ENCODE measurements around the gene DENND4B.
A peak's percentile ranks its signal among the peaks of the same experiment; 100 is the strongest.

DENND4B gene

DNA sequence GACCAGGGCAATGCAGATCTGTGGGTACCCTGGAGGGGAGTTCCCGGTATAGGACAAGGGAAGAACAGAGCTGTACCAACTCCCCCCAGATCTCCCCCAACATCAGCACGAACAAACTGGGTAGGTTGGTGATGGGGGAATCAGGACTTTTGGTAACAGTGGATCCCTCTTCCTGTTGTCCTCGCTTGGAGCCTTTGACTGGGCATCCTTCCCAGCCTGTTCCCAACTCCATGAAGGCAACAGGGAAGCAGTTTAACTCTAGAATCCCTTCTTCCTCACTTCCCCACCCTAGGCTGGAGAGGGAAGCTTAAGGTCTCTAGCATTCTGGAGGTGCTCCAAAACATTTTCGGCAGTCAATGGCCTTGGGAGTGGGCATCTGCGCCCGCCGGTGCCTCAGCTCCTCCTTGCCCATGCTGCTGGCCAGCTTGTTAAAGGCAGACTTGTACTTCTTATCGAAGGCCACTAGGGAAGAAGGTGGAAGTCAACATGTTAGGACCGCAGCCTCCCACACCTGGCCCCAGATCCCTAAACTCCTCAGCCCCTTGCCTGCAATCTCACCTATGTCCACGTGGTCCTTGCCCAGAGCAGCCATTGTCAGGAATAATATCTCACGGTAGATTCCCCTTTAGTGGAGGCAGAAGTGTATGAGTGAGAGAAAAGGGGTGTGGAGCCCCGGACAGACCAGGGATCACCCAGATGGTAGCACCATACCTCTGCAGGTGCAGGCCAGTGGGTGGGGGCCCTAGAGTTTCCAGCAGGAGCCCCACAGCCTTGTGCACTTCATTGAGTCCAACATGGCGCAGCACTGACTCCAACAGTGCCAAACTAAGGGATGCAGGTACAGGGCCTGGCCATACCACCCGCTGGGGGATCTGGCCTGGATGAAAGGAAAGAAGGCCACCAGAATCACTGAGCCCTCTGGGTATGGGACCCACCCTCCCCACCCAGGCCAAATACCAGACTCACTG lies 16.3 kb downstream of the DENND4B start:
- Mint-ChIP-seq H3K27ac (no peak overlapping the region), H3K4me3 (no peak overlapping the region), H3K27me3 (no peaks in the 10 kb centered on the region), H3K36me3 (ENCODE audit: low read depth) (peaks cover 60% of the 10 kb centered on the region), H3K9me3 (no peaks in the 10 kb centered on the region), H3K4me1 (ENCODE audit: low read depth) (peaks cover 11% of the 10 kb centered on the region)
- no peak for DNase-seq

- no peak for DNase-seq
- Mint-ChIP-seq H3K4me3 (no peak overlapping the region), H3K4me1 (ENCODE audit: low read depth) (peaks cover 12% of the 10 kb centered on the region), H3K36me3 (ENCODE audit: low read depth) (peaks cover 51% of the 10 kb centered on the region), H3K27ac (peak overlapping the region; percentile 76), H3K27me3 (no peaks in the 10 kb centered on the region), H3K9me3 (no peaks in the 10 kb centered on the region)
Observed at GRCh38 chr1:153929426-153929825, 17.1 kb downstream of the DENND4B start.

DNA sequence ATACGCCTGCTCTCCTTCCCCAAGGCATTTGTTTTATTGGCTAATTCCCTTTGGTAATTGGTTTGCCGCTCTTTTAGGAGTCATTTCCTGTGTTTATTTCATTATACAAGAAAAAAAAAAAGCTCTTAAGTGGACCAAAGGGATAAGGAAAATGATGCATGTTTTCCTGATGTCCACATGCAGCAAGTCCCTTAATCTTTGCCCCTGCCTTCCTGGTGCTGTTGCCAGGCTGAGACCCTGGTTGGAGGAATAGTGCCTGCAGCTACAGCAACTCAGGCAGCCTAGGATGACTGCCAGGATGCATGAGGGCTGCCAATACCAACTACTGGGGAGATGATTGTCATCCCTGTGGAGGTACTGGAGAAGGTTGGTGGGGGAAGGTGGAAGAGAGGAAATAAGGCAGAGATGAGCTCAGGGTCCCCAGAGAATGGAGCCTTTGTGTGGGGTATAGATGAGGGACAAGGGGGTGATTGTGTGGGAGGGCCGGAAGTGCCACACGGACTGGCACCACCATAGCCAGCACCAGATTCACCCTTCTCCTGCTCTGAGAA lies 17.7 kb downstream of the DENND4B start:
- H3K27ac Mint-ChIP-seq, result peak overlapping the region; percentile 76
- peaks cover 46% of the 10 kb centered on the region for H3K36me3 Mint-ChIP-seq (ENCODE audit: low read depth)
- peaks cover 17% of the 10 kb centered on the region for H3K4me1 Mint-ChIP-seq (ENCODE audit: low read depth)
- H3K9me3 Mint-ChIP-seq, result no peaks in the 10 kb centered on the region
- no peaks in the 10 kb centered on the region for H3K27me3 Mint-ChIP-seq
- DNase-seq, result no peak
- no peak overlapping the region for H3K4me3 Mint-ChIP-seq

DNA sequence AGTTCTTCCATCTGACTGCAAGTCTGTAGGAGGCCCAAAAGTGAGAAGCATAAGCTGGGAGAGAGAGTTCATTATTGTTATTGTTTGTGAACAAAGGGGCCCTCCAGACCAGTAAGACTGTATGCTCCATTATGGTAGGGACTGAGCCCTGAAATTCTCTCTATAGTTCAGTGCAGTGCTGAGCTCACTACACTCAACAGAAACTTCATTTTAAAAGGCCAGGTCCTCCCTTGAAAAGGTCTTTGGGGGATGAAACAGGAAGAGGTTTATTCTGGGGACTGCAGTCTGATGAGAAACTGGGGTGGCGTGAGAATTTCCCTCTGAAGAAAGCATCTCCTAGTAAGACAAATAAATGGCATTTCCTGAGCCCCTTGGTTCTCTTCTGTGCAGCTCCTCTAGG lies 18.3 kb downstream of the DENND4B start:
- Mint-ChIP-seq H3K27ac (peak overlapping the region; percentile 76), H3K4me1 (ENCODE audit: low read depth) (peaks cover 20% of the 10 kb centered on the region), H3K36me3 (ENCODE audit: low read depth) (peaks cover 47% of the 10 kb centered on the region), H3K27me3 (no peaks in the 10 kb centered on the region), H3K4me3 (no peak overlapping the region), H3K9me3 (no peaks in the 10 kb centered on the region)
- no peak for DNase-seq

DNA sequence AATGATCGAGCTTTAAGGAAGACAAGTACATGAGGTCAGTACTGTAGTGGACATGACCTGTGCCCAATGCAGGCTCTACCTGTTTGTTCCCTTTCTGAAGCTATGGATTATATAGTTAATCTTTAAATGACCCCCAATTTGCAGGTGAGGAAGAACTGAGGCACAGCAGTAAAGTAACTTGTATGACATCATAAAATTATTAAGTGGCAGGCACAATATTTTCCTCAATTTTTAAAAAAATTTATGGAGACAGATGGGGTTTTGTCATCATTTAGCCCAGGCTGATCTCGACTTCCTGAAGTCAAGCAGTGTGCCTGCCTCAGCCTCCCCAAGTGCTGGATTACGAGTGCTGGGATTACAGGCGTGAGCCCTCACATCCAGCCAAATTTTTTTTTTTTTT lies 20.1 kb downstream of the DENND4B start:
- Mint-ChIP-seq H3K27me3 (no peaks in the 10 kb centered on the region), H3K4me3 (no peak overlapping the region), H3K36me3 (ENCODE audit: low read depth) (peaks cover 40% of the 10 kb centered on the region), H3K27ac (no peak overlapping the region), H3K9me3 (no peaks in the 10 kb centered on the region), H3K4me1 (ENCODE audit: low read depth) (peaks cover 23% of the 10 kb centered on the region)
- DNase-seq, result no peak

DNA sequence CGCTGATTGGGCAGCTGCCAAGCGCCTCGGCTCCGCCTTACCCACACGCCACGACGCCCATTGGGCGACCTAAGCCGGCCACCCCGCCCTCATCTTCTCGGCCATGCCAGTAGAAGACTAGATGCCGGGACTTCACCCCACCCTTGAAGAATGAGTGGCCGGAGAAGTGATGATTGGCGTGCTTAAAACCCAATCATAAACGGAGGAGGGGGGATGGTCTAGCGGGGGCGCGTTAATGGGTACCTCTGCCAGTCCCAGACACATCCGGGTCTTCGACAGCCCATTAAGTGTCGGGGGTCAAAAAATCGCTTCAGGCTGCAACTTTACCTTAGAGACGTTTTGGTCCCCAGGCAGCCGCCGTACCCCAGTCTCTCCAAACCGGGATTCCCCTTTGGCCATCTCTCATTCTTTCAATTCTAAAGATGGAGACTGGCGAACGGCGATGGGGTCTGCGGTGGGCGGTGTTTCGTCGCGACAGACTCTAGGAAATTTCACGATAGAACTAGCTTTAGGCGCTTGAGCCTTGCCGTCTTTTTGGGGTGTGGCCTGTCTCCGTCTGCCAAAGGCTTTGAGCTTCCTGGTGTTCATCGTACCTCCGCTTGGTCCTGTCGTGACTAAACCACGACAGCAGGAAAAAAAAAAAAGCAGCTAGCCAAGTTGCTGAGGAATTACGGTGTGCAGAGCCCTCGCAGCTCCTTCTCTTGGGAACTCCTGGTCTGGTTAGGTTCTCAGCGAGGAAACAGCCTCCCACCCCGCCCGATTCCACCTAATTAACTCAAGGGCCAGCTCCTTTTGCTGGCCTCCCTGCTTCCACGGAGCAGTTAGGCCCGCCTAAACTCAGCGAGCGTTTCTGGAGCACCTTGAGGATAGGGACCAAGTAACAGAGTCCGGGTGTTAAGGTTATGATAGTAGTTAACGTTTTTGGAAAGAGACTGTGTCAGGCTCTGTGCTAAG lies 23.3 kb downstream of the DENND4B start, which contains the start of gene GATAD2B:
Gene GATAD2B, minus strand, starts transcription at position 1 of the 954 bp plus-strand sequence. CDS start 94,625 bp downstream, outside the sequence.
- peak within 1 kb of the TSS; percentile 97 for H3K4me3 Mint-ChIP-seq
- H3K4me1 Mint-ChIP-seq (ENCODE audit: low read depth), result peaks cover 44% of the 10 kb centered on the region
- DNase-seq, result peak; percentile 96
- no peaks in the 10 kb centered on the region for H3K9me3 Mint-ChIP-seq
- H3K27ac Mint-ChIP-seq, result peak within 1 kb of the TSS; percentile 93
- peaks cover 42% of the 10 kb centered on the region for H3K36me3 Mint-ChIP-seq (ENCODE audit: low read depth)
- H3K27me3 Mint-ChIP-seq, result no peaks in the 10 kb centered on the region

DNA sequence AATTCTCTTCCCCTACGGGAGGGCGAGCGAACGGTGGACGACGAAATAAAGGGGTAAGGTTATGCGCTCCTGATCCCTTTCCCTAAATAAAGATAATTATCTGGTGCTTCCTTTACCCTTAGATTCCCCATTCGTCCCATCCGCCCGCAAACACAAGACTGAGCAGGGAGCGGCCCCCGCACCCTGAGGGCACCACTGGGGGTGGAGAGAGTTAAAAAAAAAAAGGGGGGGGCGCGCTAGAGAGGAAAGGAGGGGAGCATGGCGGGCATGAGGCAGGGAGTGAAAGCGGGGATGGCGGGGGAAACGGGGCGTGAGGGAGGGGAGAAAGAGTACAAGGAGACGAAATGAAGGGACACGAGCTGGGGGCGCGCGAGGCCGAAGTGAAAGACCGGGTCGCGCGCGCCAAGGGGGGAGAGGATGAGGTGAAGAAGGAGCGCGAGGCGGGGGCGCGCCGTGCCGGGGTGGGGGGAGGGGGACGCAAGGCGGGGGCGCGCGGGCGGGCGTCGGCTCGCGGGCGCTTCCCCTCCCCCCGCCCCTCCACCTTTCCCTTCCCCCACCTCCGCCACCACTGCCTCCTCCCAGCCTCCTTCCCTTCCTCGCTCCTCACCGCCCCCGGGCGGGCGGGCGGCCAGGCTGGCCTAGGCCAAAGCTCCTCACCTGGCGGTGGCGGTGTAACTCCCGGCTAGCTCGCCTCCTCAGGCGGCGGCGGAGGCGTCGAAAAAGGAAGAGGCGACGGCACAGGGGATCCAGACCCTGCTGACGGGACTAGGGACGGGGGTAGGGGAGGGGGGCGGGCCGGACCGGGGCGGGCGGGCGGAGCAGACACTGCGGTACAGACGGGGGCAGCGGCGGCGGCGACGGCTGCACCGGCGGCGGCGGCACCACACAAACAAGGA lies 24.2 kb downstream of the DENND4B start:
- Mint-ChIP-seq H3K36me3 (ENCODE audit: low read depth) (peaks cover 51% of the 10 kb centered on the region), H3K4me1 (ENCODE audit: low read depth) (peaks cover 50% of the 10 kb centered on the region), H3K27ac (peak overlapping the region; percentile 93), H3K27me3 (no peaks in the 10 kb centered on the region), H3K9me3 (no peaks in the 10 kb centered on the region), H3K4me3 (peak overlapping the region; percentile 97)
- DNase-seq, result no peak

DNA sequence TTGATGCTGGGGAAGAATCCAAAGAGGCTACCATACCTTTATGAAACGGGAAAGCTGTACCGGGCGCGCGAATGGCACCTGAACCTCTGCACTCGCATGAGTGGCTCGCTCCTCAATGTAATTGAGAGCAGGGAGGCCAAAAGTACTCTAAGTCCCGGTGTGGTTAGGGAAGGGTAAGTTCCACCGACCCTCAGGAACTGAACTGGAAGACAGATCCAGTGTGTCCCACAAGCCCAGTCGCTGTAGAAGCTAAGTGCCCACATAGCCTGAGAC lies 24.8 kb downstream of the DENND4B start:
- DNase-seq, result no peak
- Mint-ChIP-seq H3K4me1 (ENCODE audit: low read depth) (peaks cover 50% of the 10 kb centered on the region), H3K9me3 (no peaks in the 10 kb centered on the region), H3K27me3 (no peaks in the 10 kb centered on the region), H3K36me3 (ENCODE audit: low read depth) (peaks cover 52% of the 10 kb centered on the region), H3K4me3 (peak overlapping the region; percentile 97), H3K27ac (peak overlapping the region; percentile 92)

GRCh38 chr1:153921080-153921802 lies 25.3 kb downstream of the DENND4B start:
- peak overlapping the region; percentile 92 for H3K27ac Mint-ChIP-seq
- H3K4me1 Mint-ChIP-seq (ENCODE audit: low read depth), result peaks cover 53% of the 10 kb centered on the region
- peak overlapping the region; percentile 97 for H3K4me3 Mint-ChIP-seq
- no peaks in the 10 kb centered on the region for H3K27me3 Mint-ChIP-seq
- H3K9me3 Mint-ChIP-seq, result no peaks in the 10 kb centered on the region
- peaks cover 55% of the 10 kb centered on the region for H3K36me3 Mint-ChIP-seq (ENCODE audit: low read depth)
- DNase-seq, result no peak

DNA sequence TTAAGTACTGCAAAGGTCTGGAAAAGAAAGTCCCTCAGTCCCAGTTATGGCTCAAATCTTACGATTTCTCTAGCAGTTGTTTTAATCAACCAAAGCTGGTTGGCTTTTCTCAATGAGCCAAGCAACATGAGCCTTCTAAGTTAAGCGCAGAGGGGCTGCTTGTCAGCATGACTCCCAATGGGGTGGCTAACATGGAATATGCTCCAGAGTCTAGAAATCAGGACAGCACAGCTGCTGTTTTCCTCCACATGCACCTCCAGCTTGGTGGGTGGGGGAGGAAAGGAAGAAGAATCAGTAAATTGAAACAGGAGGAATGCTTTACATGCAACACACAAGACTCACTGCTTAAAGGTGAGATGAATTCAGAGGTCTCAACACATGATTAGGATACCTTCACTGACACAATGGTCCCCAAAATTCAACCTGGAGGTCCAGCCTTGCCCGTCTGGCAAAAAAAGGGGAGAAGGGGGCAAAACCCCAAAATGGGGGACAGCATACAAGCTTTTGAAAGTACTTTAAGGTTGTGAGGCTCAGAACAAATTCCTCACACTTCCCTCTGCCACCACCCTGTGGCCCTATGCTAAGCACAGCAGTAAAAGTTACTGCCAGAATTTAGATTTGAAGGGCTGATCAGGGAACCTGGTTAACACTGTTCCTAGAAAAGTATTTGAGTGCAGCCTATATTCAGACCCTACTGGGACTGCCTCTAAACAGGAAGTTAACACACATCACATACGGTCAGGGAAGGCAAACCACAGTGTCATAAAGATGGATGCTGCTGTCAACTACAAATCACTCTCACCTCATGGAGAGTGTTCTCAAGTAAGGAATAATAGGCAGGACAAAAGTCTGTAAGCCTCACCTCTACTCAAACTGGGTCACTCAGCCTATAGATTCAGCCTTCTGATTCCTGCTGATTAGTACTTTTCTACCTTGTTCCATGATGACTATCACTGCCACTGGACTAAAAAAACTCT lies 26.4 kb downstream of the DENND4B start:
- H3K27me3 Mint-ChIP-seq, result no peaks in the 10 kb centered on the region
- no peaks in the 10 kb centered on the region for H3K9me3 Mint-ChIP-seq
- peaks cover 65% of the 10 kb centered on the region for H3K36me3 Mint-ChIP-seq (ENCODE audit: low read depth)
- H3K4me3 Mint-ChIP-seq, result peak overlapping the region; percentile 97
- H3K27ac Mint-ChIP-seq, result peak overlapping the region; percentile 92
- no peak for DNase-seq
- H3K4me1 Mint-ChIP-seq (ENCODE audit: low read depth), result peaks cover 60% of the 10 kb centered on the region

DNA sequence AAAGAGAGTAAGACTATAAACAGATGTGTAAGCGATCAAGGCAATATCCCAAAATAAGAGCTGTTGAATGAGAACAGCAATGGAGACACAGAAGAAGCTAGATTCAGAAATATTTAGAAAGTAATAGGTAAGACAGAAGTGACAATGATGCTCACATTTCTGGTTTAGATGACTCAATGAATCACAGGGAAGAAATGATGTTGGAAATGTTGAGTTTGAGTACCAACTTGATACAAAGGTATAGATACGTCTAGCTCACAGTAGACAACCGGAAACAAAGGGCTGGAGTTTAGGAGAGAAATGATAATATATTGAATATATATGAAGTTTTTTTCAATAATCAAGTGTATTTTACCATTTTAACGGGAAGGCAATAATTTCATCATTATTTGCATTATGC lies 30.2 kb downstream of the DENND4B start:
- H3K36me3 Mint-ChIP-seq (ENCODE audit: low read depth), result peaks cover 67% of the 10 kb centered on the region
- no peaks in the 10 kb centered on the region for H3K9me3 Mint-ChIP-seq
- H3K4me3 Mint-ChIP-seq, result no peak overlapping the region
- H3K27ac Mint-ChIP-seq, result peak overlapping the region; percentile 6
- H3K27me3 Mint-ChIP-seq, result no peaks in the 10 kb centered on the region
- no peak for DNase-seq
- peaks cover 69% of the 10 kb centered on the region for H3K4me1 Mint-ChIP-seq (ENCODE audit: low read depth)

DNA sequence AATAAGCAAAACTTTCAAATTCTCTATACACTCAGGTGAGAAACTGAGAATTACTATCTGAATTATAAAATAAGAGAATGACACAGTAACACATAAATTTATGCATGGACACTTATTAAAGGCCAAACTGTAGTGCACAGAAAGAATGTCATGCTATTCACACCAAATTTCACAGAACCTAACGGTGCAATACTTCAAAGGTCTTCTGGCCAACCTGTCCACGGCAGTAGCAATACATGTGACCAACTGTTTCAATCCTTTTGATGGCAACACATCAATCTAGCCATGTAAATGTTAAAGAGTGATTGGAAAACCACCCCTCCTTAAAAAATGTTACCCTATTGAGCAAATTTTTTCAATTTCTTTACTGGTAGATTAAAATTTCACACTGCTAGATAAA lies 34.2 kb downstream of the DENND4B start:
- peaks cover 52% of the 10 kb centered on the region for H3K36me3 Mint-ChIP-seq (ENCODE audit: low read depth)
- DNase-seq, result no peak
- peaks cover 39% of the 10 kb centered on the region for H3K4me1 Mint-ChIP-seq (ENCODE audit: low read depth)
- no peaks in the 10 kb centered on the region for H3K27me3 Mint-ChIP-seq
- H3K9me3 Mint-ChIP-seq, result no peaks in the 10 kb centered on the region
- no peak overlapping the region for H3K4me3 Mint-ChIP-seq
- peak overlapping the region; percentile 47 for H3K27ac Mint-ChIP-seq
